Tibial artery (tissue), 4 donors: ENCODE results near the gene CCDC152.

ENCODE experiments used
- DNase-seq, 2 donors: peaks; one replicate each; pipeline ENCODE4 v3.0.0-alpha.2; 2019
- H3K27ac ChIP-seq, 2 donors: fragments of 200-600 bp; sonication (generic) in 1 of 2; 1 replicate in 1 of 2; 2 replicates in 1 of 2; pipeline ENCODE4 v1.5.1; 2018 to 2019; ENCODE audit warnings: mild to moderate bottlenecking in 1 of 2
- H3K27me3 ChIP-seq, 2 donors: fragments of 200-600 bp; sonication (generic) in 1 of 2; one replicate each; pipeline versions ENCODE4 v1.5.1 to v1.6.0; 2016 to 2019
- H3K36me3 ChIP-seq, 3 donors: fragments of 200-600 bp; sonication (generic) in 2 of 3; one replicate each; pipeline ENCODE4 v1.5.1; 2016 to 2019; ENCODE audit warnings: mild to moderate bottlenecking in 2 of 3
- H3K4me1 ChIP-seq, 4 donors: fragments of 200-600 bp; sonication (generic) in 2 of 4; 1 replicate in 3 of 4; 2 replicates in 1 of 4; pipeline ENCODE4 v1.5.1; 2016 to 2019
- H3K4me3 ChIP-seq, 2 donors: fragments of 200-600 bp; sonication (generic) in 1 of 2; 1 replicate in 1 of 2; 2 replicates in 1 of 2; pipeline ENCODE4 v1.5.1; 2018 to 2019; ENCODE audit warnings: mild to moderate bottlenecking in 2 of 2
- H3K9me3 ChIP-seq, 3 donors: fragments of 200-600 bp; sonication (generic) in 1 of 3; one replicate each; pipeline ENCODE4 v1.5.1; 2016 to 2019
- intact Hi-C: fragments of 100-400 bp; cut with DNase I; formaldehyde crosslinking; loops from one replicate; pipeline ENCODE4 v1.15.0; 2023; ENCODE audit warnings: low total_unique reads
- TF ChIP-seq, protein P1 (sequence below), 2 experiments: fragments of 200-600 bp in 1 of 2; fragments of 450-650 bp in 1 of 2; IDR thresholded peaks; one replicate each; pipeline ENCODE4 v1.5.1; 2017 to 2019; ENCODE audit warnings: antibody characterized with exemption in 2 of 2, mild to moderate bottlenecking in 1 of 2, moderate library complexity in 1 of 2

CCDC152 gene

DNA sequence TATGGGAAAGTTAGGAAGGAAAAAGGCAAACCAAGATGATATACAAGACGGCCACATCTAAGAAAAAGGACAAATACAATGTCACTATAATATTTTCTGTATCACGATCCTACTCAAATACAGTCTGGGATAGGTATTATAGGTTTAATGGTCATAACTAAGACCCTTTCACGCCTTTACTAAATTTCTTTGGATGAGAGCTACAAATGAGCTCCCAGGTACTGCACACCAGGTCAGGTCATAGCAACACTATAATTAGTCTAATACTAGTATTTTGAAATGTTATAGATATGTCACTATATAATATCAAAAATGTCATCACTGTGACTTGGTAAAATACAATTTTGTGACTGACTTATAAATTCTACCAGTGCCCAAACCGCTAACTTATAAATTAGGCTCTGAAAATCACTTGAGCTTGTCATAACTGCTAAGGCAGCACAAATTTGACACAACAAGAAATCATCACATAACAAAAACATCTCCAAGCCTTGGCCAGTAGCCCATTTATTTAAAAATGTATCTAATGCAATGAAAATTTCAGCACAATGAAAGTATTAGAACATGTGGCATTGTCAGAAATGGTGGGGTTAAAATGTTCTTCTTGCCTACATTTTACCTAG, 48.2 kb downstream of the CCDC152 start:
- intact Hi-C loops, result no loop called here

DNA sequence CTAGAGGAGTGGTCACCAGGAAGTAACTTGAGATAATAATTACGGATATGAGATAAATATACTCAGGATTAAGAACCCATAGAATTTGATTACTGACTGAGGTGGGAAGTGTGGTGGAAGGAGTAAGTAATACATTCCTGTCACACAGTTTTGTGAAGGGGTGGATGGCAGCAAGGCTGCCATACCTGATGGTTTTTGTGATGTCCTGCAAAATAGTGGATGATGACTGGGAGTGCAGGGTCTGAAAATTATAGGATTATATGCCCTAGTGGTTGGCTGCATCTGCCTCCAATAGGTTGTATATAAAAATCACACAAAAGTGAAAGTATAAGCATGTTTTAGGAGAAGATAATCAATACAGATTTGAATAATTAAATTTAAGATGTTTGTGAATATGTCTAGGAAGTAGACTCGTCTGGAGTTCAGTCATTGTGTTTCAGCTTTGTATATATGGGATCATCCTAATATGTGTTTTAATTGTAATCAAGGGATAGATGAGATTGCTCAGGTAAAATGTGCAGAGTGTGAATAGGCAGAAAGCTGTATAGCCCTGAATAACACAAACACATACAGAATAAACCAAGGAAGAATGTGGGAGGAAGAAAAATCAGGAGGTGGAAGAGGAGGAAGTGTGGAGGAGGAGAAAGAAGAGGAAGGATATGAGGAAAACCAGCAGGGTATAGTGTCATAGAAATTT, 49.5 kb downstream of the CCDC152 start:
- Histone ChIP-seq H3K4me3 (no peak overlapping the region), H3K9me3 (no peaks in the 10 kb centered on the region), H3K4me1 (no peaks in the 10 kb centered on the region), H3K27ac (no peak overlapping the region), H3K36me3 (peaks cover 5 to 48% (median 22%) of the 10 kb centered on the region in 3 donors), H3K27me3 (no peaks in the 10 kb centered on the region)
- intact Hi-C loops, result no loop called here
- TF ChIP-seq, protein P1, sequence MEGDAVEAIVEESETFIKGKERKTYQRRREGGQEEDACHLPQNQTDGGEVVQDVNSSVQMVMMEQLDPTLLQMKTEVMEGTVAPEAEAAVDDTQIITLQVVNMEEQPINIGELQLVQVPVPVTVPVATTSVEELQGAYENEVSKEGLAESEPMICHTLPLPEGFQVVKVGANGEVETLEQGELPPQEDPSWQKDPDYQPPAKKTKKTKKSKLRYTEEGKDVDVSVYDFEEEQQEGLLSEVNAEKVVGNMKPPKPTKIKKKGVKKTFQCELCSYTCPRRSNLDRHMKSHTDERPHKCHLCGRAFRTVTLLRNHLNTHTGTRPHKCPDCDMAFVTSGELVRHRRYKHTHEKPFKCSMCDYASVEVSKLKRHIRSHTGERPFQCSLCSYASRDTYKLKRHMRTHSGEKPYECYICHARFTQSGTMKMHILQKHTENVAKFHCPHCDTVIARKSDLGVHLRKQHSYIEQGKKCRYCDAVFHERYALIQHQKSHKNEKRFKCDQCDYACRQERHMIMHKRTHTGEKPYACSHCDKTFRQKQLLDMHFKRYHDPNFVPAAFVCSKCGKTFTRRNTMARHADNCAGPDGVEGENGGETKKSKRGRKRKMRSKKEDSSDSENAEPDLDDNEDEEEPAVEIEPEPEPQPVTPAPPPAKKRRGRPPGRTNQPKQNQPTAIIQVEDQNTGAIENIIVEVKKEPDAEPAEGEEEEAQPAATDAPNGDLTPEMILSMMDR (IDR thresholded peaks at IDR 0.05), result no peak
- DNase-seq, result no peak

More for the DNA sequence above, 48.2 kb downstream of the CCDC152 start:
- Histone ChIP-seq H3K4me3 (no peak overlapping the region), H3K9me3 (no peaks in the 10 kb centered on the region), H3K36me3 (peaks cover 5 to 60% (median 28%) of the 10 kb centered on the region in 3 donors), H3K4me1 (no peaks in the 10 kb centered on the region), H3K27ac (no peak overlapping the region), H3K27me3 (no peaks in the 10 kb centered on the region)
- TF ChIP-seq, protein P1 (IDR thresholded peaks at IDR 0.05), result no peak
- no peak for DNase-seq

DNA sequence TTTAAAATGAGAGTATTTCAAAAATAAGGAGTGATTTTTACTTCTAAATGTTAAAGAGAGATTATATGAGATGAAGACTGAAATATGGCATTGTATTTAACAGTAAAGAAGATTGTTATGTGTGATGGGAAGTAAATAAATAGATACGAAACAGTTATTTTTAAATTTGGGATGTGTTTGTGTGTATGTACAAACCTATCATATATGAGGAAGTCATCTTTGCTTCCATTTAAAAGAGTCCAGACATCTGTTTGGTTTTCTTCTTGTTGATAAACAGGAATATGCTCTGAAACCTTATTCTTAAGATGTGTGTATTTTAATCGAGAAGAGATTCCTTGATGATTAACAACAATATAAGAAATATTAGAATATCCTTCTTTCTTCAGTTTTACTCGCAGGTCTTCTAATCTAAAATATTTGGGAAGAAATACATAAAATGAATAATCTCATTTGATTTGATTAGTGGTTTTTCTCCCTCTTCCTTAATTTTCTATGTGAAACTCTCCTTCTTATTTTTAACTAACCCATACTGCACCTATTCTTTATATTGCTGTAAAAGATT, 50.2 kb downstream of the CCDC152 start:
- intact Hi-C loops, result no loop called here
- H3K4me3 ChIP-seq, result no peak overlapping the region
- no peaks in the 10 kb centered on the region for H3K4me1 ChIP-seq
- peaks cover 5 to 41% (median 15%) of the 10 kb centered on the region in 3 donors for H3K36me3 ChIP-seq
- DNase-seq, result no peak
- TF ChIP-seq, protein P1 (IDR thresholded peaks at IDR 0.05), result no peak
- H3K27ac ChIP-seq, result no peak overlapping the region
- no peaks in the 10 kb centered on the region for H3K27me3 ChIP-seq
- no peaks in the 10 kb centered on the region for H3K9me3 ChIP-seq

DNA sequence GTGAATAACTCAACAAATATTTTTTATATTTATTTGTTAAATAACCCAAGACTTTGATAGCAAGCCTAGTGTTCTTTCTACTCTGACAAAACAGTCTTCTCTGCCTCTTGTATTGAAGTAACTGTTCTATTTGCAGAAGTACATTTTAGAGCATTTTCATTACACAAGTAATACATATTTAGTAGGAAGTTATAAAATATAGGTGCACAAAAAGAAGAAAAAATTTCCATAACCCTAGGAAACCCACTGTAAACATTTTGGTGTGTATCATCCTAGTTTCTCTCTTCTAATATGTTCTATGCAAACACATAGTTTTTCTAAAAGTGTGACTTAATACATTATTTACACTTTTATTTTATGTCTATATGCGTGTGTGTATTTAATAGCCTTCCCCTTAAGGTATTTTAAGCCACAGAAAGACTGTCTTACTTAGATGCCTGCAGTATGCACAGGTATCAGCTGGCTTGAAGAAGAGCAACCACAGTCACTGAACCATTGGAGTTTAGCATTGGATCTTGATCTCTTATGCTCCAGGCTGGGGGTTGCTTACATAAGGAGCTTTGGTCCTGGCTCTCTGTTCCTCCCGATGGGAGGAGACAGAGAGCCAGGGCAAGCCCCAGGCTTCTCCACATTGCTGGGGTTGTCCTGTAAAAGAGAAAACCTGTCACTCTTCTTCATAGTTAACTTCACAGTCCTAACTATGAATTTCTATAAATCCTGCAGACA, 51.3 kb downstream of the CCDC152 start:
- no peaks in the 10 kb centered on the region for H3K4me1 ChIP-seq
- DNase-seq, result no peak
- TF ChIP-seq, protein P1 (IDR thresholded peaks at IDR 0.05), result no peak
- H3K9me3 ChIP-seq, result no peaks in the 10 kb centered on the region
- intact Hi-C loops, result no loop called here
- no peak overlapping the region for H3K27ac ChIP-seq
- H3K4me3 ChIP-seq, result no peak overlapping the region
- peaks cover 5 to 33% (median 6%) of the 10 kb centered on the region in 3 donors for H3K36me3 ChIP-seq
- no peaks in the 10 kb centered on the region for H3K27me3 ChIP-seq

DNA sequence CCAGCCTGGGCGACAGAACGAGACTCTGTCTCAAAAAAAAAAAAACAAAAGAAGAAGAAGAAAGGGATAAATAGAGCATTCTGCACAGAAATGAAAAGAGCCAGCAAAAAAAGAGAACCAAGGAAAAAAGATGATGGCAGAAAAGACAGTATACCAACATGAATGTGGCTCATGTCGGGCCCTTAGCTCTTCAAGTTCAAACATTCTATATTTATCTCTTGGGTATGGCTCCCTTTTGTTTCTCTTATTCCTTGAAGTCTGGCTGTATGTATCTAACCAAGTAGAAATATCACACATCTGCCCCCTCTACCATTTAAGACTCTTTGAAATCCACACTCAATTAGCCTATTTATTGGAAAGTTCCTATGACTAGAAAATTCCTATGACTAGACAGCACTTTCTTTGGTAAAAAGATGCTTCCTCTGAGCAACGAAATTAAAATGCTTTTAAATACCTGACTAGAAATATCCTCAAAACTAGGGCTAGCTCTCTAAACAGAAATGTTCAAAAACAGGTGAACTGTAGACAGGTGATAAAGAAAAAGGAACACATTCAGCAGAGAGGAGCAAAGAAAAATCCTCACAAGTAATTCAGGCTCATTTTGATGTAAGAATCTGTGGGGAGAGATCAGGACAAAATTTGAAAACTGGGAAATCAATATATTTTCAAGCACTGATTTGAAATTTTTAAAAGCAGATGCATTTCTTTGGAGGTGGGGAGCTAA, 52.4 kb downstream of the CCDC152 start:
- no peak for DNase-seq
- H3K4me1 ChIP-seq, result no peaks in the 10 kb centered on the region
- H3K4me3 ChIP-seq, result peak overlapping the region in 1 of 2 donors; percentile 39
- no peaks in the 10 kb centered on the region for H3K9me3 ChIP-seq
- TF ChIP-seq, protein P1 (IDR thresholded peaks at IDR 0.05), result no peak
- peaks cover 0 to 28% (median 5%) of the 10 kb centered on the region in 3 donors for H3K36me3 ChIP-seq
- intact Hi-C loops, result no loop called here
- H3K27me3 ChIP-seq, result no peaks in the 10 kb centered on the region
- no peak overlapping the region for H3K27ac ChIP-seq
